22Rv1 (cell line): ENCODE results near the gene TTLL4.

Source experiments
- CTCF ChIP-seq: fragments of 450-650 bp; IDR thresholded peaks from 2 replicates; pipeline ENCODE4 v1.5.1; 2017; ENCODE audit warnings: mild to moderate bottlenecking
- ZFX ChIP-seq: fragments of 450-650 bp; IDR thresholded peaks from 2 replicates; pipeline ENCODE4 v1.6.1; 2017; ENCODE audit warnings: antibody characterized with exemption, borderline replicate concordance

- TF ChIP-seq CTCF (no peak), ZFX (no peak)
Measured at GRCh38 chr2:218777276-218777990, 66.8 kb downstream of the TTLL4 start.
